Bronchial epithelial cell (primary cell): Measurements from ENCODE around the gene SLIT3. TPM values are rescaled to one million over a fixed set of nuclear protein-coding genes. Genes with fewer than 3 reads are reported as not detected.
"Not testable (repeated sequence)": the region's sequence is repeated elsewhere in the genome, so short reads cannot be mapped to it uniquely, and the experiment has no call there.

Experiments
- DNase-seq: peaks from one replicate; pipeline ENCODE4 v3.0.0-alpha.2; 2010; ENCODE audit warnings: low read depth
- FAIRE-seq: peaks from 2 replicates; lab custom pipeline; 2011; peaks lifted over from hg19 to GRCh38; lab: Jason Lieb, UNC
- H3K27me3 ChIP-seq: 2 replicates; pipeline ENCODE4 v1.5.1; 2011; ENCODE audit warnings: low read length; ENCODE audit not compliant: control insufficient read depth, insufficient read depth
- H3K36me3 ChIP-seq: 2 replicates; pipeline ENCODE4 v1.5.1; 2011; ENCODE audit warnings: low read length; ENCODE audit not compliant: control insufficient read depth, insufficient read depth
- H3K4me3 ChIP-seq: 2 replicates; pipeline ENCODE4 v1.5.1; 2011; ENCODE audit warnings: mild to moderate bottlenecking, low read depth, low read length, control low read depth
- total RNA-seq: library from RNA; depleted of rRNA; stranded (reverse); fragments of >200 nt; gene quantifications from 2 replicates; pipeline ENCODE4 v1.2.1, GENCODE V29; 2014
- TF ChIP-seq, protein P1 (sequence below): IDR thresholded peaks from 2 replicates; pipeline ENCODE4 v1.5.1; 2011; ENCODE audit warnings: mild to moderate bottlenecking, moderate library complexity, low read length, control low read depth, inconsistent platforms; ENCODE audit not compliant: insufficient read depth, severe bottlenecking

Gene SLIT3
- total RNA-seq, 1 donor from 2014 or later, result 0.79 TPM

DNA sequence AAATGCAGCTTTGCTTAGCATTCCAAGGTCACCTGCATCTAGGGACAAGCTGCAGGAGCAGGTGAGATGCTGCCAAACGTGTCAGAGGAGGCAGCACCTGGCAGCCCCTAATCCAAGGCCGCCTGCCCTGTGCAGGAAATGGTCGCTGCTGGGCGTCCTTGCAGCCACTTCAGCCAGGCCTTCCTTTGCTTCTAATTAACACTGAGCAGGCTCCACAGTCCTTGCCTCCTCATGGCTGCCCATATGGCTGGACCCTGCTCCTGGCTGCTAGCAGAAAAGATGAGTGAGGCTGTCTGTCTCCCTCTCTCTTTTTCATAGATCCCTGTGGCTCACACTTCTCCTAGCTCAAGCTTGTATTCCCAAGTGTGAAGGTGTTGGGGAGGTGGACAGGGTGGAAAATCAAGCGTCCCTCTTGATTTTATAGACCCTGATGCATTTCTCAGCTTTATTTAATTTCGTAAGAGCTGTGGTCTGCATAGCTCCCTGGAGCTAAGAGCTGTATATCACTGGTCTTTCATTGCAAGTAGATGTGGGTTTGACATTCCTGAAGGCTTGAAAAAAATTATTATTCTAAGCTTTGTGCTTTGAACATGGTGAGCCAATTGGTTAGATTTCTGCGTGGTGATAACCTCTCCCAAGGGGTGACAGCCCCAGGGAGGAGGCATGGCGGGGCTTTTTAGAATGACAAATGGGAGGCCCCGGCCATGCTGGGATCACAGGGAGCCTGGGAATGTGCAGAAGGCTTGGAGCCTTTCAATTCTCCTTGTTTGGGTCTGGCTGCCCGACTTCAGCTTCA, 193.8 kb downstream of the SLIT3 start:
- DNase-seq, result no peak
- no peak for FAIRE-seq
- no peaks in the 10 kb centered on the region for H3K36me3 ChIP-seq
- H3K4me3 ChIP-seq, result no peak overlapping the region
- TF ChIP-seq, protein P1, sequence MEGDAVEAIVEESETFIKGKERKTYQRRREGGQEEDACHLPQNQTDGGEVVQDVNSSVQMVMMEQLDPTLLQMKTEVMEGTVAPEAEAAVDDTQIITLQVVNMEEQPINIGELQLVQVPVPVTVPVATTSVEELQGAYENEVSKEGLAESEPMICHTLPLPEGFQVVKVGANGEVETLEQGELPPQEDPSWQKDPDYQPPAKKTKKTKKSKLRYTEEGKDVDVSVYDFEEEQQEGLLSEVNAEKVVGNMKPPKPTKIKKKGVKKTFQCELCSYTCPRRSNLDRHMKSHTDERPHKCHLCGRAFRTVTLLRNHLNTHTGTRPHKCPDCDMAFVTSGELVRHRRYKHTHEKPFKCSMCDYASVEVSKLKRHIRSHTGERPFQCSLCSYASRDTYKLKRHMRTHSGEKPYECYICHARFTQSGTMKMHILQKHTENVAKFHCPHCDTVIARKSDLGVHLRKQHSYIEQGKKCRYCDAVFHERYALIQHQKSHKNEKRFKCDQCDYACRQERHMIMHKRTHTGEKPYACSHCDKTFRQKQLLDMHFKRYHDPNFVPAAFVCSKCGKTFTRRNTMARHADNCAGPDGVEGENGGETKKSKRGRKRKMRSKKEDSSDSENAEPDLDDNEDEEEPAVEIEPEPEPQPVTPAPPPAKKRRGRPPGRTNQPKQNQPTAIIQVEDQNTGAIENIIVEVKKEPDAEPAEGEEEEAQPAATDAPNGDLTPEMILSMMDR, result no peak
- H3K27me3 ChIP-seq, result no peaks in the 10 kb centered on the region

DNA sequence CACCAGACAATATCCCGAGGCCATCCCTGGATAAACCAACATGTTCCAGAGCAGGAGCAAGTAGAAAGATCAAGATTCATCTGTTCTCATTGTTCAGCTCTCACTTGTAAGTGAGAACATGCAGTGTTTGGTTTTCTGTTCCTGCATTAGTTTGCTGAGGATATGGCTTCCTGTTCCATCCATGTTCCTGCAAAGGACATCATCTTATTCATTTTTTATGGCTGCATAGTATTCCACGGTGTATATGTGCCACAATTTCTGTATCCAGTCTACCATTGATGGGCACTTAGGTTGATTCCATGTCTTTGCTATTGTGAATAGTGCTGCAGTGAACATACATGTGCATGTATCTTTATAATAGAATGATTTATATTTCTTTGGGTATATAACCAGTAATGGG, 195.4 kb downstream of the SLIT3 start:
- H3K36me3 ChIP-seq, FAIRE-seq, H3K4me3 ChIP-seq, H3K27me3 ChIP-seq, DNase-seq: not testable (repeated sequence)

DNA sequence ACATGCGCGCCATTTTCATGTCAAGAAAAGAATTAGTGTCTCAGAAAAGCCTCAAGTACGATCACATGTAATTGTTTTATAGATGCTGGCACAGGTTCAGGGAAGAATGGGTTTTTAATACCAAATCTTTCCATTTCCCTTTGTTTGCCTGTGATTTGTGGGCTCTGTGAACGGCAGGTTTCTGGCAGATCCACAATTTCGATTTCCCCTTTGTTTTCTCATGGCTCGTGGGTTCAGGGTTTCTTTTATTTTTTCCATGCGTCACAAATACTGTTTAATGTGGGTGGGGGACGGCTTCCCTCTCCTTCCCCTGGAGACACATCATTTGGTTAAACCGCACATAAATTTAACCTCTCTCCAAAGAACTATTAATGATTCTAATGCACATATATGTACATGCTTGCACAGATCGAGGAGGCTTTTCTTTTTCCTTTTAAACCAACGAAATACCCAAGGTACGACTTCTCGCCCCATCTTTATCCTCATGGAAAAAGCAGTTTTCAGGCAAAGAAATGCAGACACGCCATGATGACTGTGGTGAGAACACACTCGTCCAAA, 195.9 kb downstream of the SLIT3 start:
- H3K4me3 ChIP-seq, result no peak overlapping the region
- no peak for FAIRE-seq
- no peak for DNase-seq
- no peaks in the 10 kb centered on the region for H3K27me3 ChIP-seq
- H3K36me3 ChIP-seq, result no peaks in the 10 kb centered on the region
- TF ChIP-seq, protein P1, result no peak

DNA sequence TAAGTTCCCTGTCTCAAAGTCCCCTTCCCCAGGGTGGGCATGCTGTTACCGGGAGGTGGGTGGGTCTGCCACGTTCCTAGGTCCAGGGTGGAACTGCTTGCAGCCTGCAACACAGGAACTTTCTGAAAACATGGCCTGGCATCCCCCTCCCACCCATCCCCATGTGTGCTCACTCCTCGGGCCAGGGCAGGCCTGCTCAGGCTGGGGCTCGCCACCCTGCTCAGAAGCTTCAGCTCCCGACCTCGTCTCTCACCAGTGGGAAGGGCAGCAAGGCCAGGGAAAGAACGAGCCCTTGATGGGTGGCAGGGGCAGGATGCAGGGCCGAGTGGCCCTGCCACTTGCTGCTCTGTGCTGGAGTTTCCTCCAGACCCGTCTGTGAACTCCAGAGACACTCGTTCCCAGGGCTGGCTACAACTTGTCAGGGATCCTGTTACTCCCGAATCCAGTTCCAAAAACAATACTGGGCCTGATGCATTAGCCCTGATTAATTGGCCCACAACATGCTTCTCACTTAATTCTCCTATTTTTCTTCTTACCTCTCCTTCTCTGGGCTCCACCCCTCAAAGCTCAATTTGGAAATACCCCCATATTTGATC, 197.3 kb downstream of the SLIT3 start:
- DNase-seq (no peak), FAIRE-seq (no peak)
- Histone ChIP-seq H3K4me3 (no peak overlapping the region), H3K27me3 (no peaks in the 10 kb centered on the region), H3K36me3 (no peaks in the 10 kb centered on the region)
- TF ChIP-seq, protein P1, result no peak

DNA sequence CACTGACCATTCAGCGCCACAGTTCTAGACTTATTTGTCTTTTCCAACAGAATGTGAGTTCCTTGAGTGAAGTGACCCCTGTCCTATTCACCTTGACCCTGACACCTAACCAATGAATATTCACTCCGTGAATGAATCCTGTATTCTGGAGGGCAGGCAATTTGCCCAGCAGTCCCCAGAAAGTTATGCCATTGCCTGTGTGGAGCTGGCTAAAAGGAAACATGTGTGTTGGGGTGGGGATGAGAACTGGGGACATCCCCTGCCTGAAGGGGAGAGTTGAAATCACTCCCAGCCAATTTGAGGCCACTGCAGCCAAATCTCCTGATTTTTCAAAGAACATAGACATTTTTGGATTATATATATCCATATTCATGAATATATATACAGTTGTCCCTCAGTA, 199.0 kb downstream of the SLIT3 start:
- H3K36me3 ChIP-seq, result no peaks in the 10 kb centered on the region
- no peaks in the 10 kb centered on the region for H3K27me3 ChIP-seq
- no peak for FAIRE-seq
- TF ChIP-seq, protein P1, result no peak
- no peak for DNase-seq
- H3K4me3 ChIP-seq, result no peak overlapping the region

DNA sequence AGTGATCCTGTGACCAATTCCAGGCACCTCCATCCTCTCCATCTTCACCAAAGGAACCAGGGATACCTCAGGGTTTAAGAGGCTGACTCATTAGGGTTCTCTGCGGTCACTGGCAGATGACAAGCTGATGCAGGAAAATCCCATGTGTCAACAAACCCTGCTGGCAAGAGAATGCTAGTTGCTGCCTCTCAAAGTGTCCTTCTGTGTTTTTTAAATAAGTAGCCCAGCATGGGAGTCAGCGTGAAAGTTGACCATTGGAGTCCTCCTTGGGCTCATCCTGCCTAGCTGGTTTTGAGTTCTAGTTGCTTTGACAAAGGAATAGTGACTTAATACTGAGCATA, 200.2 kb downstream of the SLIT3 start:
- DNase-seq (peak; percentile 94), FAIRE-seq (peak; percentile 73)
- Histone ChIP-seq H3K27me3 (no peaks in the 10 kb centered on the region), H3K36me3 (no peaks in the 10 kb centered on the region), H3K4me3 (no peak overlapping the region)
- TF ChIP-seq, protein P1, result peak; percentile 18
